Measurements from ENCODE around the gene PIAS3.
"Not testable (repeated sequence)": the region's sequence is repeated elsewhere in the genome, so short reads cannot be mapped to it uniquely, and the experiment has no call there.

PIAS3 gene

DNA sequence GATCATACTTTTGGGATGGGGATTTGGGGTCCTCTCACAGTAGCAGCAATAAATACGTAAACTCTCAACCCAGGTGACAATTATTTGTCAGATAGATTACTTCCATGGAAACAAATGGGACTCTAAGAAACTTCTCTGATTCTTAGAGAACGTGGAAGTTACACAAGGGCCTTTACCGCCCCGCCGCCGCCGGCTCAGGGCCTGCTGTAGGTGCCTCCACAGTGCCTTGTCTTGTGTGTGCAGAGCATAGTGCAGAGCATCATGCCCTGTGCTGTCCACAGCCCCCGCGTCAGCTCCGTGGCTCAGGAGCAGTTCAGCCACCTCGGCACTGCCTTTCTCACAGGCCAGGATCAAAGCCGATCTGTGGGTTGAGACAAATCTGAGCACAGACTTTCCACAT, 15.8 kb upstream of the PIAS3 start:
- no peak for DNase-seq (ENCODE audit: low read depth)

DNA sequence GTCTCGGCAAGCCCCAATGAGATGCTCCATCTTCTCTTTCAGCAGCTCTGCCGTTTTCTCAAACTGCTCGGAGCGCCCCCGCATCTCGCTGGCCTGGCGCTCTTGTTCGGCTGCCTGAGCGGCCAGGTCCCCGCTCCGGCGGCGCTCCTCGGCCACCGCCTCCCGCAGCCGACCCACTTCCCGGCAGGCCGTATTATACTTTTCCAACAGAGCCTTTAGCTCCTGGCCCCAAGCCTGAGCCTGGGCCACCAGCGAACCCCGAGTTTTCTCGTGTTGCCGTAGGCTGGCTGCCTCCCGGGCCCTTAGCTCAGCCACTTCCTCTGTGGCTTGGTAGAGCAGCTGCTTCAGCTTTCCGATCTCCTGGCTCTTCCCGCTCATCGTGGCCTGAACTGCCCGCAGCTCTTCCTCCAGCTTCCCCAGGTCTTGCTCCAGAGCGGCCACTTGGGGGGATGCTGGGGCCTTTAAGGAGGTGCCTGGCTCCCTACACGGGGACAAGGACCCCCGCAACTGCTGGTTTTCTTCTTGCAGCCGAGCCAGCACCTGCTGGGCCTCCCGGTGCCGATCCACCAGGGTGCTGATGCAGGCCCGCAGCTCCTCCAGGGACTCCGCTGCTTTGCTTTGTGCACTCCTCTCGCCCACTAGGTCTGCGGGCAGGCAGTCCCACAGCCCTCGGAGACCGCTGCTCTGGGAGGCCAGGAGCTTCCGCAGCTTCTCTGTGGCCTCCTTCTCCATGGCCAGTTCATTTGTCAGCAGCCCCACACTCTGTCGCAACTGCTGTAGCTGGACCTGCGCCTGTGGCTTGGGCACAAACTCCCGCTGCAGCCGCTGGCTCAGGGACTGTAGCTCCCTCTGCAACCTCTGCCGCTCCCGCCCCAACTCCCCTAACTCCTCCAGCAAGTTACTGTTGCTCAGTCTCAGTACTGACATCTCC, 13.4 kb upstream of the PIAS3 start:
- DNase-seq (ENCODE audit: low read depth), result no peak

DNA sequence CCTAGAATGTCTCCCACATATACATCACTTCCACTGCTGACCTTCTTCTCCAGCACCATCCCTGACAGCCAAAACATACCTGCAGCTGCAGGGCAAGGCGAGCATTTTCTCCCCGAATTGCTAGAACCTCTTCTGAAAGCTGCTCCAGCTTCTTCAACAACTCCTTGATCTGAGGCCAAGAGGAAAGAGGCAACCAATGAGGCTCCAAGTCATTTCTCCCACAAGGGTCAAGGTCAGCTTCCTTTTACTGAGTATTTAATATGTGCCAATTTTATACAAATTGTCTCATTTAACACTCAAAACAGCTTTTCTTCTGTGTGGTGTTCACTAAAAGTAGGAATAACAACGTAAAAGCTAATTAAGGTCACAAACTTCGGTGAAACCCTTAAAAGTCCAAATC, 9.4 kb upstream of the PIAS3 start:
- no peak for DNase-seq (ENCODE audit: low read depth)

DNA sequence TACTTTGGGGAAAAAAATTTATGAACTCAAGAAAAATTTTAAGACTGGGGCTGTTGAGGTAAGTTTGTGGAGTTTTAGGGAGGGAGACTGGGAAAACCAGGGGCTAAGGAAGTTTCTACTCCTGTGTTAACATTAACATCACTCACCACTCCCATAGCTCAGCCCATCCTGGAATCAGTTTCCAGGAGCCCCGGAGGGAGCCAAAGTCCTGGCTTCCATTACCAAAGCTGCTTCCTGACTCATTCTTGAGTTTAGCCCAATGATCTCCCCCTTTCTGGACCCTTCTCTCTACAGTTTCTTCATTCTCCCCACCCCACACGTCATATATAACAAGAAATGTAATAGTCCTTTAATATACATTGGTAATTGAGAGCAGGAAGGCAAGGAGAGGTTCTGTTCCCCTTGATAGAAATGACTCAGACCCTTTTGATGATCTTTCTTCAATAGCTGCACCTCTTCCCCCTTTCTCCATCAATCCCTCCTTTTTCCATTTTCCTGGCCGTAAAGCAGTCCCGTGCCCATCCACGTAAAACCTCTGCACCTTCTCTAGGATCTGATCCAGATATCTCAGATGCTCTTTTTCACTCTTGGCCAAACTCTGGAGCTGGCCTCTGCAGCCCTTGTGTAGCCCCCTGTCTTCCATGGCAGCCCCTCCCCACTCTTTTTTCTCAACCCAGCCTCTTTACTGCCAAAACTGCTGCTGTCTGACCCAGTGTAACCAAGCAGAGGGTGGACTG, 4.6 kb upstream of the PIAS3 start:
- DNase-seq (ENCODE audit: low read depth), result no peak

DNA sequence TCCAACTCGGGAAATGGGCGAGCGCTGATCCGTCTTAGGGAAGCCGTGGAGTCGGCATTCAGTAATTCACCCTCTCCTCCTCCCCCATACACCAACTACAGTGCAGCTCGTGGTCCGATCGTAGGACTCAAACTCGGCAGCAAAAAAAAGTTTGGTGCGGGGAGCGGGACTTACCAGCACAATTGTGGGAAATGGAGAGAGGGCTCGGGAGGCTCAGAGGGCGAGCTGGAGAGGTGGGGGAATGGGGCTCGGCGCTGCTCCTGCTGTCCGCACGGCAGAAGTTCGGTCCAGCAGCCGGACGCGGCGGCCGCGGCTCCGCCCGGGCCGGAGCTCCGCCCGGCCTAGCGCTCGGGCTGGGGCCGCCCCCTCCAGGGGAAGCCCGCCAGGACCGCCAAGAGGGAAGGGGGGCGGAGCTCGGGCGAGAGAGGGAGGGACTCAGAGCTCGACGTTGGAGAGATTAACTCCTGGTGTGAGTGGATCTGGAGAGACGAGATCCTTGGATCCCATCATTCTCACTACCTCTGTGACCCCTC, 676 bp upstream of the PIAS3 start:
- peak; percentile 59 for DNase-seq (ENCODE audit: low read depth)

DNA sequence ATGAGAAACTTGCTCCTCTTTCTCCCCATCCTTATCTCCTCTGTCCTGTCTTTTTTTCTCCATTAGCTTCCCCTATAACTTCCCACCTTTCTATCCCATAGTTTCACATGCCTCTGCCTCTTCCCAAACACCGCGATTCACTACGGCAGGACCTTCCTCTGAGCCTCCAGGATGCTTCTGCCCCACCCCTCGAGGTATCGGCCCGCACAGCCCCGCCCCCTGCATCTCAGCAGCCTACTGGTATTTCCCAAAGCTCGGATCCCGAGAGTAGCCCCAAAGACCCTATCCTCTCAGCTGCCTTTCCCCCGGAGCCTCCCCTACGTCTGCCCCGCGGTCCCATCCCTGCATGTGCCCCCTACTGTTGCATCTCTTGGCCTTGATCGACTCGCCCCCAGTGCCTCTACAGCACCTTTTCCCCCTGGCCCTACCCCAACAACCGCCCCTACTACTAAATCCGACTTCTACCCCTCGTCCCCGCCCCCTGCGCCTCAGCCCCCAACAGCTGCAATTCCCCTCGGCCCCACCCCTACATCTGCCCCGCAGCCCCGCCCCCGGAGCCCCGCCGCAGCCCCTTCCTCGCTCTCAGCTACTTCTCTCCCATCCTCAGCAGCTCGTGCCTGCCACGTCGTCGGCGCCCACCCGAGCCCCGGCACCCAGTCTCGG, 512 bp downstream of the PIAS3 start:
- DNase-seq (ENCODE audit: low read depth), result no peak

DNA sequence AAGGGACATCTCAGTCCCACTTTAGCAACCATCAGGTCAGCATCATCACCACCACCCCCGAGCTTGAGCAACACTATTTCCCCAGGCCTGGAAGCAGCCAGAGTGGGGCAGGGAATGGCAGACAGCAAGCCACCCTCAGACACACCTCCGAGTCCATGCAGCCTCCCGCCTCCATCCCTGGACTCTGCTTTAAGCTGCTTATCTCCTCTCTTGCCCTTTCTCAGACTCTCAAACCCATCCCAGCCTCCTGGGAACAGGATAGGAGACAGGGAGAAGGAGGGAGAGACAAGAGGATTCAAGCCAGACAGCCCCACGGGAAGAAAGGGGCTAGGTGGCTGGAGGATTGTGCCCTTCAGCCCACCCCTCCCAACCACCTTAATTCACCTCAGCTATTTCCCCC, 1.7 kb downstream of the PIAS3 start:
- DNase-seq (ENCODE audit: low read depth), result no peak

DNA sequence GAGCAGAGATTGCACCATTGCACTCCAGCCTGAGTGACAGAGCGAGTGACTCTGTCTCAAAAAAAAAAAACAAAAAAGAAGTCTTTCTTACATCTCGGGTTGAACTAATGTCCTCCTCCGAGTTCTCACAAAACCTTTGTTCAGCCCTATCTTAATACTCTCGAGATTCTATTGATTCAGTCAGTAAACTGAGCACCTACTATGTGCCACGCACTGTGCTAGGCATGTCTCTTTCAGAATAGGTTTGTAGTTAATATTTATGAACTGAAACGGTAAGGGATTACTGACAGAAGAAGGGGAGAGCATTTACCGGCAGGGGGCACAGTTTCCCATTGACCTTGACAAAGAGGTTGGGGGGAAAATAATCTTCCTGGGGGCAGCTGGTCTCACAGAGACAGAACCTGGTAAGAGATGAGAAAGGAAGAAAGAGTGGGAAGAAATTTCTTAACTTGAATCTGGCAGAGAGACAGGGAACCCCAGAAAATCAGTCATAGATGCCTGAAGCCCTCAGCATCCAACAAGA, 3.4 kb downstream of the PIAS3 start:
- DNase-seq (ENCODE audit: low read depth), result no peak

DNA sequence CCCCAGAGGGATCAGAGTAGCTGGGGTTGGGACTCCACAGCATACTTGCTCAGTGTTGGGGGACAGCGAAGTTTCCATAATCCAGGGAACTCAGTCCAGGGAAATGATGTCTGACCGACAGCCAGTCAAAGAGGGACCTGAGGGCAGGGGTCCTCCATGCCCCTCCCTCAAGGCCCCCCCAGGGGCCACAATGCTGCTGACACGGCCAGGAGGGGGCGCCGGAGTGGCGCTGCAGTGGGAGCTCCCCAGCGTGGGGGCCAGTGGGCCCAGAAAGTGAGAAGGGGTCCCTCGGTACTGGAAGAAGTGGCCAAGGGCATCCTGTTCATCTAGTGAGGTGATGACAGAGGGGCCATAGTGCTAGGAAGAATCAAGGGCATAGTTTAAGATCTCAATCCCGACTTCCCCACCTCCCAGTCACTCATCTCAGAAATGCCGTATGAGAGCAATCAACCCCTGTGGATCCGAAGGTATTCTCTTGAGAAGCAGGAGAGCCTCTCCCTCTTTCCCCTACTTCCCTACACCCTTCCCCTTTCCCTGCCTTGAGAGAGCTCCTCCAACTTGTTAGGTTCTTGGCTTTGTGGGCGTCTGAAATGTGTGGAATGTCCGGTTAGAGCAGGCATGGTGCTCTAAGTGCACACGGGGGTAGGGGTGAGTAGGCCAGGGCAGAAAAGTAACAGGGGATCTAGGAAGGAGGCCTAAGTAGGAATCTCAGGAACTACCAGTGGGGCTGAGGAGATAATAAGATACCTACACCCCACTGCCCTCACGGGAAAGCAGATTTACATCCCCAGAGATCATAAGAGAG, 9.3 kb downstream of the PIAS3 start:
- DNase-seq (ENCODE audit: low read depth), result no peak

DNA sequence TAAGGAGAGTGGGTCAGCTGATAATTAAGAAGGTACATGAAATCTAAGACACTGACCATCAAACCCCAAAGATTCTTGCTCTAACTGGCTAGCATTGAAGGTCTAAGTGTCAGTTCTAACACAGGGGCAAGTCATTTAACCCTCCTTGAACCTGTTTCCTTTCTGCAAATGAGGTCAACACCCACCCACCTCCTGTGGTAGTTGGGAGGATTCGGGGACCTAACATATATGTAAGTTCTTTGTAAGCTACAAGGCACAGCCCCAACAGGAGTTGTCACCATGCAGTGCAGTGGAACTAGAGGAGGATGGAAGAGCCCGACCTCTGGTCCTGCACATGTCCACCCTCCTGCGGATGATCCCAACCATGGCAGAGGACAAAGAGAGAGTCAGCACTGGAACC, 11.1 kb downstream of the PIAS3 start:
- DNase-seq (ENCODE audit: low read depth), result no peak

DNA sequence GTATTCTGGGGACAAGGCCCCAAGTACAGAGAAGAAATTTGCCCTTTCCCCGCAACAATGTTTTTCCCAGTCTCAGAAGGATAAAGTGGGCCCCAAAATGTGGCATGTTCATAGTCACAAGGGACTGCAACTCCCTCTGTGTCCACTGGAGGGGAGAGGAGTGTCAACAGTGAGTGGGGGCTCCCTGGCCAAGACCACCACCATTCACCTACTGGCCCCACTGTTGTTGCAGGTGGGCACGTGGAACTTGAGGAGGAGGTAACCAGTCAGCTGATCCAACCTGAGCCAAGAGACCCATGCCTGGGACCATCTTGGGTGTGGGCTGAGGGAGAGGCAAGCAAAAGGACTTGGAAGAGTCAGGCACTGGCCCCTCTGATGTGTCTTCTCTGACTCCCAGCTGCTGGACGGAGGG, 12.7 kb downstream of the PIAS3 start:
- no peak for DNase-seq (ENCODE audit: low read depth)

DNA sequence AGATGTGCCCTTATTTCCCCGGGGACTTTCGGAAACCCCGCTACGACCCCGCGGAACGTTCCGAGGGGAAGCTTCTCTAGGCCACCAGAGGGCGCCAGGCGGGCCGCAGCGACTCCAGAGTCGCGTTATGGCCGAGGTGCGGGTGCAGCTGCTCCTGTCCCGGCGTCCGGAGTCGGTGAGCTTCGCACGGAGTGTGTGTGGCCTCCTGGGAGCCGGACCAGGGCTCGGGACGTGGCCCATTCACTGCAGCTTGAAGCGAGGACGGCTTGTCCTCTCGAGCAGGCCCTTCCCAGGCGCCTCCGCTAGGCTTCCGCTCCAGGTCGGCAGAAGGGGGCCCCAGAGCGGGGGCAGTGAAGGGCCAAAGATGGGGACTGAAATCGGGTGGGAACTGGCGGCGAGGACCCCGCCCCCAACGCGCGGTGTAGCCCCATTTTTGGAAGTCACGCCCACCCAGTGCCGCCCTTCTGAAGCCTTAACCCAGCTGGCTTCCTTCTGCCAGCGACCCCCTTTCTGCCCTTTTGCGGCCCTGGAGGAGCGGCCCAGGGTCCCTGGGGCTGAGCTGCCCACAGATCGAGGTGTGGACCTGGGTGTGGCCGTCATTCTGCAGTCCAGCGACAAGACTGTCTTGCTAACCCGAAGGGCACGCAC, 13.2 kb downstream of the PIAS3 start, which contains the start of gene NUDT17:
Gene NUDT17 (plus strand): TSS at position 117 of the 648 bp plus-strand sequence. CDS start 11 bp downstream, at position 128.
- peak; percentile 36 for DNase-seq (ENCODE audit: low read depth)

DNA sequence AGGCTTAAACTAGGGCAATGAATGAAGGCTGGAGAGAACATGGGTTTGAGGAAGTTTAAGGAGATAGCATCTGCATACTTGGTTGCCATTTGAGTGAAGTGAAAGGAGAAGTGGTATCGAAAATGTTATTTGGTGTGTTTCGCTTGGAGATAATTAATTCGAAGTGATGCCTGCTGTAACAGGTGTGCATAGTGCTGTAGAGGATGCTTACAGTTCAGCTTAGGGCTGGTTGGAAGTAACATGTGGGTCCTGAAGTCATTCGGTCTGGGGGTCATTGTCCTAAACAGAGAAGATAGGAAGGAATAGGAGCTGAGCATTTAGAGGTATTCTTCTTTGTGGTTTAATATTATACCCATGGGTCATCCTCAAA, 13.8 kb downstream of the PIAS3 start:
- DNase-seq (ENCODE audit: low read depth), result peak; percentile 37

DNA sequence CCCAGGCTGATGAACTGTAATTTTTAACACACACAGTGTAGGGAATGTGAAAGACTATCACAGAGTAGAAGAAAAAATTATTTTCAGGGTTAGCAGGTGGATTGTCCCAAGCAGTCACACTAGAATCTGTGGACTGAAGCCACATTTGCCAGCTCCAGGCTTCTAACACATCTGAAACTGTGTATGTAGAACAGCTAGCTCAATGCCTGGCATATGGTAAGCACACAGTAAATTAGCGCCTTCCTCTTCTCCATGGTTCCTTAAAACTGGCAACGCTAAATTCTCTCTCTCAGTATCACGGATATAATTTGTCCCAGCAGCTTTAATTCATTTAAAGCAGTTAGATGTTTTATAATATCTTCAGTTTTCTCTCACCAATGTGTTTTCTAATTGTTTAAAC, 15.8 kb downstream of the PIAS3 start:
- no peak for DNase-seq (ENCODE audit: low read depth)

DNA sequence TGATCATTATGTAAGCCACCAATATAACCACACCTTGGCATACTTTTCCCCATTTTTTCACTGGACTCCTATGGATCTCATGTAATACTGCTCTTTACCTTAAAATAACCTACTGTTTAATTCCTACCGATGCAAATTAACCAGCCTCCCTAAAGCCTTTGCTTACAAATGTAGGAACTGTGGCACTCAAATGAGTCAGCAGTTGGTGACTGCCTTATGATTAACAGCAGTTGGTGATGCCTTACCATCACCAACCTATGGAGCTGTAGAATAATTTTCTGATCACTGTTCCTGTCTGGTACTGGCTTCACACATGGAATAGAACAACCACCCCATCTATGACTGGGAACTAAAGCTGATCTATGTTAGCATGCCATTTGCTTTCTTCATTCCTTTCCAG, 21.2 kb downstream of the PIAS3 start:
- no peak for DNase-seq (ENCODE audit: low read depth)

DNA sequence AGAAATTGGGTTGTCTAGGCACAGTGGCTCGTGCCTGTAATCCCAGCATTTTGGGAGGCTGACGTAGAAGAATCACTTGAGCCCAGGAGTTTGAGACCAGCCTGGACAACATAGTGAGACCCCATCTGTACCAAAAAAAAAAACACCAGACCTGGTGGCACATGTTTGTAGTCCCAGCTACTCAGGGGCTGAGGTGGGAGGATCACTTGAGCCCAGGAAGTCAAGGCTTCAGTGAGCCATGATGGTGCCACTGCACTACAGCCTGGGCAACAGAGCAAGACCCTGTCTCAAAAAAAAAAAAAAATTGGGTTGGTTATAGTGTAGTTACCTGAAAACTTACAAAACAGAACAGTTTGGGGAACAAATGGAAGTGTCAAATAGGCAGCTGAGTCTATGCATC, 28.1 kb downstream of the PIAS3 start:
- DNase-seq (ENCODE audit: low read depth), result not testable (repeated sequence)

DNA sequence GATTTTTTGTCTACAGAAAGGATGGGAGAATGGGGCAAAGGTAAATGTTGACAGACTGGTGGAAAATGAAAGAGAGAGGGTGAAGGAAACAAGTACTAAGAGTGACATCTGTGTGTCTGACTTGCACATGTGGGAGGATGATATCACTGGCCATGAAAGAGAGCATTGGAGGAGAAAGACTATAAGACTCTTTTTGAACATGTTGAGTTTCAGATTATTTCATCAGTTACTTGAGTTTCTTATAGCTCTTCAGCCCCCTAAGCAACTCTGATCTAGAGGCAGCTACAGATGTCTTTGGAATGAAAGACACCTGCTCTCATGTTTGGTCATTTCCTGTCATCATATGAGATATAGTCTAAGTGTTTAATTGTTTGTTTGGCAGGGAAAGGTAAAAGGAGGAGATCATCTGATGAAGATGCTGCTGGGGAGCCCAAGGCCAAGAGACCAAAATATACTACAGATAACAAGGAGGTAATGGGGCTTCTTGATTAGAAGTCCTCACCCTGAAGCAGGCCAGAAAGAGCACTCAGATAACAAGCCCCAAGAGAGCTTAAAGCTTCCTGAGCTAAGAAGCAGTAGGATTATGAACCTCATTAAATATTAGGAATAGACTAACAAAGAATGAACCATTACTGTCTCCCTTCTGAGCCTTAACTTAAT, 30.4 kb downstream of the PIAS3 start:
- no peak for DNase-seq (ENCODE audit: low read depth)

DNA sequence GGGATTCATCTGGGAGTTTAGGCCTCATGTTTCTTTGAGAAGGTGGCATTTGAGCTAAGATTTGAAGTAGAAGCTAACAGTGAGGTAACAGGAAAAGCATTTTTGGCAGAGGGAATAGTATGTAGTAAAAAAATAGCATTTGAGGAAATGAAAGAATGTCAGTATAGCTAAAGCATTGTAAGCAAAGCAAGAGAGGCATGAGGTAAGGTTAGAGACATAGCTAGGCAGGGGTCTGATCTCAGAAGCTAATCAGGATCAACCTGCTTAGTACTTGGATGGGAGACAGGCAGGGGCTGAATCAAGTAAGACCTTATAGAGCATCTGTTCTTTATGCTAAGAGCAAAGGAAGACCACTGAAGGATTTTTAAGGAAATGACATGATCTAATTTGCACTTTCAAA, 30.9 kb downstream of the PIAS3 start:
- no peak for DNase-seq (ENCODE audit: low read depth)

DNA sequence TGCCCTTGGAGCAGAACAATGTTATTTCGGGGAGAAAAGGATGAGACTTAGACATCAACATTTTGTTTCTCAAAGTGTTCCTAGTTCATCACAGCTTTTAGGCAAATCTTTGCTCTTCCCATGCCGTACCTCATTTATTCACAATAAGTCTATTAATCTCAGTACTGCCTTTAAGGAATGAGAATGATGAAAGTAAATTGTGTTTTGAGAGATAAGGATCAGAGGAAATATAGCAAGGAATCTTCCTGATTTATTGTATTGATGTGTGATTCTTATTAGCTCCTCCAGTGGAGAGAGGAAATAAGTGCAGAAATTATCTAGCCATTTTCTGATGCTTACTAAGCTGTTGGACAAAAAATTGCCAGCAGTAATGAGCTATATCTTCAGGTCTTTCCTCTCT, 32.9 kb downstream of the PIAS3 start:
- DNase-seq (ENCODE audit: low read depth), result no peak

DNA sequence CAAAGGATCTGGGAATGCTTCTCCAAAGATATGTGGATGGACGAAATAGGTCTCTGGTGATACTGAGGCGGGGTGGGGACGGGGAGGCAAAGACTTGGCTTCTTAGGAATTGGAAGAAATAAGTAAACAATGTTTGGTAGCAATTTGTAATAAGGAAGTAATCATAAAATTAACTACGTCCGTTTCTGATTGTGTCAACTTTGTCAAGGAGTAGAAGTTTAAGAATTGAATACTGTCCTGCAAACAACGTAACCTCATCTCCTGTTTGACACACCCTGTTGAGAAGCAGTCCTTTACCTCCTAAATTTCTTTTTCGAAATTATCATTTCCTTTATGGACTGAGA, 34.4 kb downstream of the PIAS3 start:
- no peak for DNase-seq (ENCODE audit: low read depth)
